ENCODE results near the gene MOCS1.
A peak's percentile ranks its signal among the peaks of the same experiment; 100 is the strongest.

Gene MOCS1

GRCh38 chr6:39899554-39900295, 34.5 kb downstream of the MOCS1 start:
- no peak for DNase-seq

DNA sequence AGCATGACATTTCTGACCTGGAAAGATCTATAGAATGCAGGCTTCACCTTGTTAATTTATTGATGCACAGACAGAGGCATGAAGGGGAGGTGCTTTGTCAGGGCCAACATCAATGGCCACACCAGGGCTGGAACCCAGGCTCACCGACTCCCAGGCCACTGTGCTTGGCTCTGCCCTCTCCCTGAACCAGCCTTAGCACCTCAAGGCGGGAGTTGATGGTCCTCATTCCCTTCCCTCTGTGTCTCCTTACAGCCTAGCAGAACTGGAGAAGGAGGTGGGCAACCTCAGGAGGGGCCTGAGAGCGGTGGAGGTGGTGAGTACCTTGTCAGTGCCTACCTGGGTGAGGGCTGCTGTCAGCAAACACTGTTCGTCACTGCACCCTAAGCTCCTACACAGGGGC, 35.6 kb downstream of the MOCS1 start:
- DNase-seq = no peak

DNA sequence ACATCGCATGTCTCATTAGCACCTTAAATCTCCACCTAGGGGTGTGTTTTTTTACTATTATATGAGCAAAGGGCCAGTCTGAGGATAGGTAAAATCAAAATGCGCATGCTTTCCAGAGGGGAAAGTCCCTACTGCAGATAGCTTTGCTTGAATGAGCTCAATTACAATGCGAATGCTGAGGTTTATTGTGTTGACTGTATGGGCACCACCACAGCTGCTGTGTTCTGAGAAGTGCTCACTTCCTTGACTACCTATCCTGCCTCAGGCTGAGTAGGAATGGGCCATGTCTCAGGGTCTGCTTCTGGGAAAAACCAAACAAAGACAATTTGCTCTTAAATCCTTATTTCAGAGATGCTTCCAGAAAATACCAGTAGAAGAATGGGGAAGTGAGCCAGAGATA, 36.6 kb downstream of the MOCS1 start:
- no peak for DNase-seq

GRCh38 chr6:39896701-39897100, 37.6 kb downstream of the MOCS1 start:
- DNase-seq = no peak

DNA sequence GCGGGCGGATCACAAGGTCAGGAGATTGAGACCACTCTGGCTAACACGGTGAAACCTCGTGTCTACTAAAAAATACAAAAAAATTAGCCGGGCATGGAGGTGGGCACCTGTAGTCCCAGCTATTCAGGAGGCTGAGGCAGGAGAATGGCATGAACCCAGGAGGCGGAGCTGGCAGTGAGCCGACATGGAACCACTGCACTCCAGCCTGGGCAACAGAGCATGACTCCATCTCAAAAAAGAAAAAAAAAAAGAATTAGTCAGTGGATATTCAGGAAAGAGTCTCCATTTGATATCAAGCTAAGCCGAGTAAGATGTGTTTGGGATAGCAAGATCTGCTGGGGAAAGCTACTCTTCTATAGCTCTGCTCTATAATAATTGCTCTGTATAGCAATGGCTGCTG, 41.0 kb downstream of the MOCS1 start:
- no peak for DNase-seq

DNA sequence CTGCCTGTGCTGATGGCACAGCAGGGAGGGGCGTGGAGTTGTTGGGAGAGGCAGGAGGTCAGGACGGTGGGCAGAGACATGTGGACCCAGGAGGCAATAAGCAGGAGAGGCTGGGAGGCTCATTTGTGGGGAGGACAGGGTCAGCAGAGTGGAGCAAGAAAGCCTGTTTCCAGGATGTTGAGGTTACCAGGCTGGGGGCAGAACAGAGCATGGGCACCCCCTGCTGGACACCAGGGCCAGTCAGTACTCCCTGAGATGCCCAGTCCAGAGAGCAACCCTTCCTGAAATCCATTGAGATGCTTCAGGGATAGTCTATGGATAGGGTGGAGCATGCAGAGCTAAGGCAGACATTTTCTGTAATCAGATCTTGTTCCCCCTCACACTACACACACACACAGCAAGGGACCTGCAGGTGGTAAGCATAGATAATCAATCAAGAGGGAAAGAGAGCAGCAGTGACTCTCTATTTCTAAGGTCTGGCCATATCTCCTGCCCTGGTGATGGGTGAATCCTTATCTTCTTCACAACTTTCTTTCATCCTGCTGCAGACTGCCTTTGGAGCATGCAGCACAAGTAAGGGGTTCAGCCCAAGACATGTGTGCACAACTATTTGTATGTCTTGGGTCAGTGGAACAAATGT, 41.7 kb downstream of the MOCS1 start:
- peak; percentile 71 for DNase-seq

- DNase-seq = no peak
Observed at GRCh38 chr6:39891976-39892375, 42.3 kb downstream of the MOCS1 start.

DNA sequence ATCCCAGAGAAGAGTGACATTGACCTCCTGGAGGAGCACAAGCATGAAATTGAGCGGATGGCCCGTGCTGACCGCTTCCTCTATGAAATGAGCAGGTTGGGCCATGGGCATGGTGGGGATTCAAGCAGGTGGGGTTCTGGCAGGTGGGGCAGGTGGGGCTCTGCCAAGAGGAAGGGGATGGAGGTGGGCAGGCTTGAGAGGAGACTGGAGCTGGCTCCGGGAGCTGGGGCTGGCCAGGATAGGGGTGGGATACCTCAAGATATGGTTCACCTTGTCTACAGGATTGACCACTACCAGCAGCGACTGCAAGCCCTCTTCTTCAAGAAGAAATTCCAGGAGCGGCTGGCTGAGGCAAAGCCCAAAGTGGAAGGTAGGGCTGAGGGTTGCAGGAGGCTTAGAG, 42.9 kb downstream of the MOCS1 start:
- DNase-seq = no peak

DNA sequence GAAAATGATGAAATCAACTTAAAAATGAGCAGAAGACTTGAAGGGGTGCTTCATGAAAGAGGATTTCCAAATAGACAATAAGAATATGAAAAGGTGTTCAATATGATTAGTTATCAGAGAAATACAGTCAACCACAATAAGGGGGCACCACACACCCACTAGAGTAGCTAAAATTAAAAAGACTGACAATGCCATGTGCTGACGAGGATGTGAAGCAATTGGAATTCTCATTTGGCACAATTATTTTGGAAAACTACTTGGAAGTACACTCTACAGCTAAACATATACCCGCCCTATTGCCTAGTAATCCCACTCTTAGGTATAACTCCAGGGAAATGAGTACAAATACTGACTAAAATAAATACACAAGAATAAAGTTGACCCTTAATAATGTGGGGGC, 45.0 kb downstream of the MOCS1 start:
- DNase-seq = no peak

DNA sequence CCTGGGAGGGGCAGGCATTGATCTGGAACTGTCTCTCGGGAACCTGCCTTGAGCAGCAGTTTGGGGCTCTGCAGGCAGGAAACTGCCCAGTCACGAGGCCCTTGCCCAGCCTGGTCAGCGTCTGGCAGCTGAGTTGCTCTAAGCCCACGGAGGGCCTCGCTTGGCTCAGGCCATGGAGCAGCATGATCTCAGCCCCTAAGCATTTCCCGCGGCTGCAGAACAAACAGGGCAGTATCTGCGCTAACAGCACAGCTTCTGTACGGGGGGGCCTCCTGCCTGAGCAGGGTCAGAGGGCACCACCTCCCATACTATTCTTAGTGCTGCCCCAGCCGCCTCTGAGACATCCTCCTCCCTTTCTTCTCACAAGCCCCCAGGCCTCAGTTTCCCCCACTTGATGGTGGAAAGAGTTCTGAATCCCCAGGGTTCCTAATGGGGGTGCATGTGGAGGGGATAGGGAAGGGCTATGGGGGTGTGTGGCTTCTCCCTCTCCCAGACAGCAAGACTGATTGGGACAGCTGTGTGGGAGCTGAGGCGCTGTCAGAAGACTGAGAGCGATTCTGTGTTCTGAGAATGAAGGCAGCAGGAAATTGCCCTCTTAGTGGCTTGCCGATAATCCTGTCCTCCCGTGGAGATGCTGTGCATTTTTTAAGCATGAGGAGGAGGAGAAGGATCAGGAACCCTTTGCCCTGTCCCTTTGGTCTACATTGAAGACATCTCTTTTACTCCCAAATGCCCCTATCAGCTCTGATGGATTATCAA, 46.4 kb downstream of the MOCS1 start:
- DNase-seq = no peak

GRCh38 chr6:39886871-39887270, 47.4 kb downstream of the MOCS1 start:
- DNase-seq = no peak

DNA sequence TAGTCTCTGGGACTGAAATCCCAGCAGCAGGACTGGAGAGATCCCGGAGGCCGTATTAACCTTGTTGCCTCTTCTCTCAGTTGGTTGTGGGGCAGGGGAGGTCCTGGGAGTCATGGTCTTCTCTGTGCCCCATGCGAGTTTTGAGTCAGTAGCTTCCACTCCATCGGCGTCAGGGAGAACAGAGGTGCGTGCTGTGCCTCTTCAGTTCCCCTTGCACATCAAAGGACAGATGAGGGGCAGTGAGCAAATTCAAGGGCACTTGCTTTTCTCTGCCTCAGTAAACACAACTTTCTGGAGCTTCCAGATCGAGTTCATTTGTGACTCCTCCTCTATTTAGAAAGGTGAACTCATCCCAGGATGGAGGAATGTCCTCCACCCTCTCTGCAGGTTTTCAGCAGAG, 48.6 kb downstream of the MOCS1 start:
- DNase-seq = no peak

GRCh38 chr6:39884696-39885095, 49.6 kb downstream of the MOCS1 start:
- DNase-seq = no peak

GRCh38 chr6:39882531-39882899, 51.7 kb downstream of the MOCS1 start:
- DNase-seq = no peak

- DNase-seq = no peak
Observed at GRCh38 chr6:39881851-39882530, 52.3 kb downstream of the MOCS1 start.

- DNase-seq = no peak
Observed at GRCh38 chr6:39880594-39880993, 53.7 kb downstream of the MOCS1 start.

DNA sequence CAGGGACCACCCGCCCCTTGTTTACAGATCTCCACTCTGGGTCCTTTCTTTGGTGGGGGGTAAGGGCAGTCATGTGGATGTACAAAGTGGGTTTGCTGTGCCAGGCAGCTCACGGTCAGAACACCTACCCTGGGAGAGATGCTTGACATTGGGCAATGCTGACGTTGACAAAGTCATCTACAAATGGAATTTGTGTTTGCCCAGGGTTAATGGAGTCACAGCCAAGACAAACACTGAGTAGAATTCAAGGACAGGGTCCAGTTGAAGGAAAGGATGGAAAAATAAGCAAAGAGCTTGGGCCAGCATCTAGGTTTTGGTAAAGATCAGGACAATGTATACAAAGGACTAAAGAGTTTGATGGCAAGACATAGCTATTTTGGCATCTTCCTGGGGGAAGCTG, 54.7 kb downstream of the MOCS1 start:
- no peak for DNase-seq

DNA sequence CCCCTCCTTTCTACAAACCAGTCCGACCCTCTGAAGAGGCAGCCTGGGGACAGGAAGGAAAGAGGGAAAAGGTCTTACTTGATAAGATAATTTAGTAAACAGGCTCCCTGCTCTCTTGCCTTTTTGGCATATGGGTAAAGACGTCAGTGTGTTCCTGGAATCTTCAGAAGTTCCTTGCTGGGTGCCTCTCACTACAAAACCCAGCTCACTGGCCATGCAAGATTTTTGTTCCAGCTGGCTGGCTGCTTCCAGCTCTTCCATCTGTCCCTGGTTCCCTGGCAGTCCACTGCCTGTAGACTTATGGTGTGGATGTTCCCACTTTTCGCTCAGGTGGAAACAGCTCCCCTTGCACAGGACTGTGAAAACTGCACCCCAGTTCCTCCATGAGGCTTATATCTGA, 57.4 kb downstream of the MOCS1 start:
- no peak for DNase-seq

DNA sequence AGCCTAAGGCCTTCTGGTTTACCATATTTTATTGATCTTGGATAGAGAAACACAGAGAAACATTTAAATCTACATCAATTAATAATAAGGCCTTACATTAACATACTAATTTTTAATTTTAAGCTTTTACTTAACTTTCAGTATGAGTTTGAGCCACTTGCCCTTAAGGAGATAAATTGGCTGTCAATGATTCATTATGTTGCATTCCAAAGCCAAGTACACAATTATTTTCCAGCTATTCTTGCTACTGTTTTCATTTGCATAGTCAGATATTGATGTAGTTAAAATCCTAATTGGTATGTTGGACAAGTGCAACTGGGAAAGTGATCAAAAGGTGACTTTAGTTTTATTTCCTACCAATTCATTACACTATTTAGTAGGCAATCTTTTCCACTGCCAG, 58.2 kb downstream of the MOCS1 start:
- DNase-seq = no peak

DNA sequence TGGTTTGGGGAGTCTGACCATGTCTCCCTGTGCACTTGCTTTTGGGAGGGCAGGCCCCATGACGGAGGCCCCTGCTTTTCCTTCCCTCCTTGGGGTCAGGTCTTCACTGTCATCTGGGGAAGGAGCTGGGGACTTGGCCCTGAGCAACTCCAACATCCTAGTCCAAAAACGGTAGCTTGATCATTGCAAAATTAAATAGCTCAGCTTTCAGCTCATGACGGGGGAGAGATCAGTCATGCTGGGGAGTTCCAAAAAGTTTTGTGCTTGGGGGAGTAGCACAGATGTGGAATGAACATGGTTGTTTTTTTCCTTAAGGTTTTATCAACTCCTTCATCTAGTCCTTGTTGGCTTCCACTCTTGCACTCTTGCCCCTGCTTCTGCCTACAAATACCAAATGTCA, 60.8 kb downstream of the MOCS1 start:
- no peak for DNase-seq

DNA sequence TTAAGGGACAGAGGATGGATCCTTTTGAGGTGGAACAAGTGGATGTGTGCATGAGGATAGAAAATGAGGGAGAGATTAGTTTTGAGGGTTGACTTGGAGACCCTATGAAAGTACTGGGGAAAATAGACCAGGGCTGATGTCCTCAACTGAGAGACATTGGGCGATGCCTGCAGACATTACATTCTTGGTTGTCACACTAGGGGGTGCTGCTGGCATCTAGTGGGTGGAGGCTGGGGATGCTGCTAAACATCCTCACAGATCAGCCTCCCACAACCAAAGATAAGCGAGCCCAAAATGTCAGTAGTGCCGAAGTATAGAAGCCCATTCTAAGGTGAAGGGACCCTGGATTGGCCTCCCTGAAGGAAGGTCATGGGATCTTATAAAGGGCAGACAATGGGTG, 63.3 kb downstream of the MOCS1 start:
- no peak for DNase-seq

DNA sequence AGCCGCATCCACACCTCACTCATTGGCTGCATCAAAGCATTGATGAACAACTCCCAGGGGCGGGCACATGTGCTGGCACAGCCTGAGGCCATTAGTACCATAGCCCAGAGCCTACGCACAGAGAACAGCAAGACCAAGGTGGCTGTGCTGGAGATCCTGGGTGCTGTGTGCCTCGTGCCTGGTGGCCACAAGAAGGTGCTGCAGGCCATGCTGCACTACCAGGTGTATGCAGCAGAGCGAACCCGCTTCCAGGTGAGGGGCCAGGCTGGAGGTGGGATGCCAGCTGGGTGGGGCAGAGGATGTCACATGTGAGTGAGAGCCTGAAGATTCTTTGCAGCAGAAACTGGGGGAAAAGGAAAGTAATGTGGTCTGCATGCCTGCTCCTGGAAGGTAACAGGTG, 66.7 kb downstream of the MOCS1 start:
- no peak for DNase-seq

GRCh38 chr6:39865011-39865888, 69.0 kb downstream of the MOCS1 start:
- DNase-seq = peak; percentile 81
